Endodermal cell (in vitro differentiated cells): ENCODE measurements around the gene FERD3L. TPM values are rescaled to one million over a fixed set of nuclear protein-coding genes. Genes with fewer than 3 reads are reported as not detected.

Experiments used
- DNase-seq: peaks from one replicate; pipeline ENCODE4 v3.0.0-alpha.2; 2017
- H3K27ac ChIP-seq: 2 replicates; pipeline ENCODE4 v1.5.1; 2013; ENCODE audit warnings: mild to moderate bottlenecking, low read depth, low read length, moderate library complexity
- H3K27me3 ChIP-seq: 2 replicates; pipeline ENCODE4 v1.6.1; 2013; ENCODE audit warnings: mild to moderate bottlenecking, low read length, moderate library complexity; ENCODE audit not compliant: insufficient read depth, control insufficient read depth, poor library complexity, severe bottlenecking
- H3K36me3 ChIP-seq: 2 replicates; pipeline ENCODE4 v1.7.0; 2013; ENCODE audit warnings: mild to moderate bottlenecking, low read length, moderate library complexity; ENCODE audit not compliant: control insufficient read depth, insufficient read depth
- H3K4me1 ChIP-seq: one replicate; pipeline ENCODE4 v1.7.0; 2013; ENCODE audit warnings: low read length; ENCODE audit not compliant: control insufficient read depth, insufficient read depth
- H3K4me3 ChIP-seq: 2 replicates; pipeline ENCODE4 v1.5.1; 2013; ENCODE audit warnings: mild to moderate bottlenecking, low read length, moderate library complexity
- H3K9ac ChIP-seq: 2 replicates; pipeline ENCODE4 v1.6.1; 2013; ENCODE audit warnings: mild to moderate bottlenecking, low read length, moderate library complexity; ENCODE audit not compliant: poor library complexity, severe bottlenecking; ENCODE audit errors: extremely low read depth
- H3K9me3 ChIP-seq: 2 replicates; pipeline ENCODE4 v1.6.1; 2013; ENCODE audit warnings: mild to moderate bottlenecking, low read length, moderate library complexity; ENCODE audit not compliant: control insufficient read depth
- H3K27ac Mint-ChIP-seq: 2 replicates; pipeline ENCODE4 v1.8.0; 2020; ENCODE audit warnings: mixed read lengths
- H3K27me3 Mint-ChIP-seq: 2 replicates; pipeline ENCODE4 v1.8.0; 2021; ENCODE audit warnings: mild to moderate bottlenecking, mixed read lengths; ENCODE audit not compliant: insufficient read depth
- H3K36me3 Mint-ChIP-seq: 2 replicates; pipeline ENCODE4 v1.8.0; 2020; ENCODE audit warnings: low read depth, mixed read lengths
- H3K4me1 Mint-ChIP-seq: 2 replicates; pipeline ENCODE4 v1.8.0; 2020; ENCODE audit warnings: mixed read lengths
- H3K4me3 Mint-ChIP-seq: 2 replicates; pipeline ENCODE4 v1.8.0; 2020; ENCODE audit warnings: mild to moderate bottlenecking, moderate library complexity, mixed read lengths
- H3K9me3 Mint-ChIP-seq: 2 replicates; pipeline ENCODE4 v1.8.0; 2020; ENCODE audit warnings: mild to moderate bottlenecking, mixed read lengths
- CTCF ChIP-seq: fragments of 200-600 bp; sonication (generic); conservative IDR thresholded peaks from 2 replicates; pipeline ENCODE4 v1.5.0; 2021; ENCODE audit warnings: antibody characterized with exemption, mild to moderate bottlenecking
- whole genome bisulfite sequencing, 2 experiments: methylation state at CpG; one replicate each; pipeline versions ENCODE4 v1.1.5 to v1.1.7; 2013; ENCODE audit warnings: missing lambda C conversion rate in 2 of 2, mixed read lengths in 1 of 2; ENCODE audit not compliant: insufficient coverage in 1 of 2, insufficient read length in 1 of 2; 5-methylcytosine and 5-hydroxymethylcytosine counted together
- total RNA-seq, 2 donors: library from RNA; stranded (reverse); fragmentation: NEBNext Ultra II Directional in 1 of 2; extraction: Animal tissue kit (Norgen Biotek cat#: 25700) in 1 of 2; gene quantifications; 2 replicates in 1 of 2; 3 replicates in 1 of 2; pipeline ENCODE4 v1.2.1, GENCODE V29; 2021

The FERD3L gene
- total RNA-seq, 2 donors from 2014 or later = not detected

- Histone ChIP-seq H3K27me3 (peaks cover 100% of the 10 kb centered on the region), H3K9ac (no peak overlapping the region), H3K27ac (no peak overlapping the region), H3K9me3 (no peaks in the 10 kb centered on the region), H3K4me3 (no peak overlapping the region), H3K4me1 (no peaks in the 10 kb centered on the region), H3K36me3 (no peaks in the 10 kb centered on the region)
- H3K4me1 Mint-ChIP-seq = peaks cover 40% of the 10 kb centered on the region
- TF ChIP-seq CTCF = no peak
- DNase-seq = no peak
- H3K36me3 Mint-ChIP-seq = no peaks in the 10 kb centered on the region
- peaks cover 100% of the 10 kb centered on the region for H3K27me3 Mint-ChIP-seq
- H3K27ac Mint-ChIP-seq = no peak overlapping the region
- no peaks in the 10 kb centered on the region for H3K9me3 Mint-ChIP-seq
- H3K4me3 Mint-ChIP-seq = no peak overlapping the region
- 15 to 28% methylated on average over 6 to 11 of the region's 11 CpGs for WGBS, 2 experiments
Observed at GRCh38 chr7:19110026-19110730, 35.0 kb downstream of the FERD3L start.

GRCh38 chr7:19109000-19109946 is 35.9 kb downstream of the FERD3L start:
- Mint-ChIP-seq H3K4me3 (no peak overlapping the region), H3K36me3 (no peaks in the 10 kb centered on the region), H3K9me3 (no peaks in the 10 kb centered on the region), H3K27ac (no peak overlapping the region), H3K27me3 (peaks cover 100% of the 10 kb centered on the region), H3K4me1 (peaks cover 40% of the 10 kb centered on the region)
- no peaks in the 10 kb centered on the region for H3K4me1 ChIP-seq
- TF ChIP-seq CTCF = no peak
- no peaks in the 10 kb centered on the region for H3K36me3 ChIP-seq
- H3K9ac ChIP-seq = no peak overlapping the region
- WGBS, 2 experiments = 6 to 22% methylated on average over 7 to 10 of the region's 11 CpGs
- no peak for DNase-seq
- no peaks in the 10 kb centered on the region for H3K9me3 ChIP-seq
- peaks cover 100% of the 10 kb centered on the region for H3K27me3 ChIP-seq
- H3K4me3 ChIP-seq = no peak overlapping the region
- H3K27ac ChIP-seq = no peak overlapping the region

- Histone ChIP-seq H3K4me3 (peak overlapping the region; percentile 80), H3K9me3 (no peaks in the 10 kb centered on the region), H3K27me3 (peaks cover 97% of the 10 kb centered on the region), H3K36me3 (no peaks in the 10 kb centered on the region), H3K27ac (no peak overlapping the region), H3K4me1 (no peaks in the 10 kb centered on the region), H3K9ac (no peak overlapping the region)
- no peak for TF ChIP-seq CTCF
- Mint-ChIP-seq H3K4me1 (peaks cover 40% of the 10 kb centered on the region), H3K27ac (no peak overlapping the region), H3K36me3 (no peaks in the 10 kb centered on the region), H3K27me3 (peaks cover 100% of the 10 kb centered on the region), H3K4me3 (peak overlapping the region; percentile 59), H3K9me3 (no peaks in the 10 kb centered on the region)
- 1% methylated on average over 33 to 48 of the region's 48 CpGs for WGBS, 2 experiments
- DNase-seq = peak; percentile 83
Observed at GRCh38 chr7:19107356-19108146, 37.7 kb downstream of the FERD3L start.
